ENCODE data around the gene CDK5RAP3.

Gene CDK5RAP3

GRCh38 chr17:48025040-48025903 lies 54.4 kb downstream of the CDK5RAP3 start:
- DNase-seq (ENCODE audit: low spot score) = peak; percentile 90

GRCh38 chr17:48025904-48026501 lies 55.1 kb downstream of the CDK5RAP3 start:
- no peak for DNase-seq (ENCODE audit: low spot score)

GRCh38 chr17:48026502-48027321 lies 55.8 kb downstream of the CDK5RAP3 start:
- peak; percentile 75 for DNase-seq (ENCODE audit: low spot score)

GRCh38 chr17:48027322-48027981 lies 56.5 kb downstream of the CDK5RAP3 start:
- no peak for DNase-seq (ENCODE audit: low spot score)

GRCh38 chr17:48028736-48029135 lies 57.8 kb downstream of the CDK5RAP3 start:
- DNase-seq (ENCODE audit: low spot score) = no peak

- DNase-seq (ENCODE audit: low spot score) = no peak
Measured at GRCh38 chr17:48030531-48030930, 59.6 kb downstream of the CDK5RAP3 start.
